Tibial artery (tissue), 4 donors: ENCODE results near the gene PRDM7.

Source experiments
- DNase-seq, 2 donors: peaks; one replicate each; pipeline ENCODE4 v3.0.0-alpha.2; 2019
- H3K27ac ChIP-seq, 2 donors: fragments of 200-600 bp; sonication (generic) in 1 of 2; 1 replicate in 1 of 2; 2 replicates in 1 of 2; pipeline ENCODE4 v1.5.1; 2018 to 2019; ENCODE audit warnings: mild to moderate bottlenecking in 1 of 2
- H3K27me3 ChIP-seq, 2 donors: fragments of 200-600 bp; sonication (generic) in 1 of 2; one replicate each; pipeline versions ENCODE4 v1.5.1 to v1.6.0; 2016 to 2019
- H3K36me3 ChIP-seq, 3 donors: fragments of 200-600 bp; sonication (generic) in 2 of 3; one replicate each; pipeline ENCODE4 v1.5.1; 2016 to 2019; ENCODE audit warnings: mild to moderate bottlenecking in 2 of 3
- H3K4me1 ChIP-seq, 4 donors: fragments of 200-600 bp; sonication (generic) in 2 of 4; 1 replicate in 3 of 4; 2 replicates in 1 of 4; pipeline ENCODE4 v1.5.1; 2016 to 2019
- H3K4me3 ChIP-seq, 2 donors: fragments of 200-600 bp; sonication (generic) in 1 of 2; 1 replicate in 1 of 2; 2 replicates in 1 of 2; pipeline ENCODE4 v1.5.1; 2018 to 2019; ENCODE audit warnings: mild to moderate bottlenecking in 2 of 2
- H3K9me3 ChIP-seq, 3 donors: fragments of 200-600 bp; sonication (generic) in 1 of 3; one replicate each; pipeline ENCODE4 v1.5.1; 2016 to 2019
- intact Hi-C: fragments of 100-400 bp; cut with DNase I; formaldehyde crosslinking; loops from one replicate; pipeline ENCODE4 v1.15.0; 2023; ENCODE audit warnings: low total_unique reads
- TF ChIP-seq, protein P1 (sequence below), 2 experiments: fragments of 200-600 bp in 1 of 2; fragments of 450-650 bp in 1 of 2; IDR thresholded peaks; one replicate each; pipeline ENCODE4 v1.5.1; 2017 to 2019; ENCODE audit warnings: antibody characterized with exemption in 2 of 2, mild to moderate bottlenecking in 1 of 2, moderate library complexity in 1 of 2

The PRDM7 gene

DNA sequence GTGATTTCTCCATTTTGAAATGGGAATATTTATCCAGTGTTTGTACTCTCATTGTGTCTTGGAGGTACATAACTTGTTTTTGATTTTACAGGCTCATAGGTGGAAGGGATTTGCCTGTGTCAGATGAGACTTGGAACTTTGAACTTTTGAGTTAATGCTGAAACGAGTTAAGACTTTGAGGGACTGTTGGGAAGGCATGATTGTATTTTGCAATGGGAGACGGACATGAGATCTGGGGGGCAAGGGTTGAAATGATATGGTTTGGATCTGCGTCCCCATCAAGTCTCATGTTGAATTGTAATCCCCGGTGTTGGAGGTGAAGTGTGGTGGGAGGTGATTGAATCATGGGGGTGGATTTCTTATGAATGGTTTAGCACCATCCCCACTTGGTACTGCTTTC, 21.8 kb downstream of the PRDM7 start:
- intact Hi-C loops, result no loop called here
- Histone ChIP-seq H3K9me3 (peaks cover 0 to 16% (median 14%) of the 10 kb centered on the region in 3 donors), H3K36me3 (no peaks in the 10 kb centered on the region), H3K27me3 (peaks cover 0 to 3% of the 10 kb centered on the region in 2 donors), H3K27ac (no peak overlapping the region), H3K4me3 (no peak overlapping the region), H3K4me1 (no peaks in the 10 kb centered on the region)
- DNase-seq, result no peak
- TF ChIP-seq, protein P1, sequence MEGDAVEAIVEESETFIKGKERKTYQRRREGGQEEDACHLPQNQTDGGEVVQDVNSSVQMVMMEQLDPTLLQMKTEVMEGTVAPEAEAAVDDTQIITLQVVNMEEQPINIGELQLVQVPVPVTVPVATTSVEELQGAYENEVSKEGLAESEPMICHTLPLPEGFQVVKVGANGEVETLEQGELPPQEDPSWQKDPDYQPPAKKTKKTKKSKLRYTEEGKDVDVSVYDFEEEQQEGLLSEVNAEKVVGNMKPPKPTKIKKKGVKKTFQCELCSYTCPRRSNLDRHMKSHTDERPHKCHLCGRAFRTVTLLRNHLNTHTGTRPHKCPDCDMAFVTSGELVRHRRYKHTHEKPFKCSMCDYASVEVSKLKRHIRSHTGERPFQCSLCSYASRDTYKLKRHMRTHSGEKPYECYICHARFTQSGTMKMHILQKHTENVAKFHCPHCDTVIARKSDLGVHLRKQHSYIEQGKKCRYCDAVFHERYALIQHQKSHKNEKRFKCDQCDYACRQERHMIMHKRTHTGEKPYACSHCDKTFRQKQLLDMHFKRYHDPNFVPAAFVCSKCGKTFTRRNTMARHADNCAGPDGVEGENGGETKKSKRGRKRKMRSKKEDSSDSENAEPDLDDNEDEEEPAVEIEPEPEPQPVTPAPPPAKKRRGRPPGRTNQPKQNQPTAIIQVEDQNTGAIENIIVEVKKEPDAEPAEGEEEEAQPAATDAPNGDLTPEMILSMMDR (IDR thresholded peaks at IDR 0.05), result no peak

DNA sequence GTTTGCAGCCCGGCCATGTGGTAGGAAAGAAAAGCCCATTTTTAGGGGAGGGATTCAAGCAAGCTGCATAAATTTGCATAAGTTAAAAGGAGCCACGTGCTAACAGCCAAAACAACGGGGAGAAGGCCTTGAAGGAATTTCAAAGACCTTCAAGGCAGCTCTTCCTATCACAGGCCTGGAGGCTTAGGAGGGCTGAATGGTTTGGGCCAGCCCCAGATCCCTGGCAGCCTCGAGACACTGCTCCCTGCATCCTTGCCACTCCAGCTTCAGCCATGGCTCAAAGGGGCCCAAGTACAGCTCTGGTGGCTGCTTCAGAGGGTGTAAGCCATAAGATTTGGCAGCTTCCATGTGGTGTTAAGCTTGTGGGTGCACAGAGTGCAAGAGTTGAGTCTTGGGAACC, 22.6 kb downstream of the PRDM7 start:
- no peak for DNase-seq
- no peak overlapping the region for H3K27ac ChIP-seq
- H3K9me3 ChIP-seq, result peaks cover 0 to 16% (median 14%) of the 10 kb centered on the region in 3 donors
- intact Hi-C loops, result no loop called here
- H3K36me3 ChIP-seq, result no peaks in the 10 kb centered on the region
- TF ChIP-seq, protein P1 (IDR thresholded peaks at IDR 0.05), result no peak
- H3K4me3 ChIP-seq, result no peak overlapping the region
- peaks cover 0 to 3% of the 10 kb centered on the region in 2 donors for H3K27me3 ChIP-seq
- H3K4me1 ChIP-seq, result no peaks in the 10 kb centered on the region

DNA sequence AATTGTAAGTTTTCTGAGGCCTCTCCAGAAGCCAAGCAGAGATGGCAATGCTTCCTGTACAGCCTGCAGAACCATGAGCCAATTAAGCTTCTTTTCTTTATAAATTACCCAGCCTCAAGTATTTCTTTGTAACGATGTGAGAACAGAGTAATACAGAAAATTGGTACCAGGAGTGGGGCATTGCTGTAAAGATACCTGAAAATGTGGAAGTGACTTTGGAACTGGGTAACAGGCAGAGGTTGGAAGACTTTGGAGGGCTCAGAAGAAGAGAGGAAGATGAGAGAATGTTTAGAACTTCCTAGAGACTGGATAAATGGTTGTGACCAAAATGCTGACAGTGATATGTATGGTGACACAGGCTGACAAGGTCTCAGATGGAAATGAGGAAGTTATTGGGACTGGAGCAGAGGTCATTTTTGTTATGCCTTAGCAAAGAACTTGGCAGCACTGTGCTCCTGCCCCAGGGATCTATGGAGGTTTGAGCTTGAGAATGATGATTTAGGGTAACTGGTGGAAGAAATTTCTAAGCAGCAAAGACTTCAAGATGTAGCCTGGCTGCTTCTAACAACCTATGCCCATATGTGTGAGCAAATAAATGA, 23.1 kb downstream of the PRDM7 start:
- Histone ChIP-seq H3K9me3 (peaks cover 0 to 16% (median 14%) of the 10 kb centered on the region in 3 donors), H3K4me3 (no peak overlapping the region), H3K27me3 (peaks cover 0 to 3% of the 10 kb centered on the region in 2 donors), H3K4me1 (no peaks in the 10 kb centered on the region), H3K36me3 (no peaks in the 10 kb centered on the region), H3K27ac (no peak overlapping the region)
- no peak for DNase-seq
- intact Hi-C loops, result no loop called here
- TF ChIP-seq, protein P1 (IDR thresholded peaks at IDR 0.05), result no peak

DNA sequence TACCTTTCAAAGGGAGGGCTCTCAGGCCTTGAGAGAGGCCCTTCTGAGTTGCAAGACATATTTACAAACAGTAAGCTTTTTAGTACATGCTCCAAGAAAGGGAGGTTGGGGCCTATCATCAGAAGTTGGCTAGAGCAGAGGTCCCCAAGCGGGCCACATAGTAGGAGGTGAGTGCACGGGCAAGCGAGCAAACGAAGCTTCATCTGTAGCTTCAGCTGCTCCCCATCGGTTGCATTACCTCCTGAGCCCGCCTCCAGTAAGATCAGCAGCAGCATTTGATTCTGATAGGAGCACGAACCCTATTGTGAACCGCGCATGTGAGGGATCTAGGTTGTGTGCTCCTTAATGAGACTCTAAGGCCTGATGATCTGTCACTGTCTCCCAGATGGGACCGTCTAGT, 26.2 kb downstream of the PRDM7 start:
- no peak for DNase-seq
- Histone ChIP-seq H3K4me1 (peaks cover 0 to 18% (median 13%) of the 10 kb centered on the region in 4 donors), H3K27ac (no peak overlapping the region), H3K36me3 (no peaks in the 10 kb centered on the region), H3K9me3 (peaks cover 0 to 16% (median 14%) of the 10 kb centered on the region in 3 donors), H3K4me3 (no peak overlapping the region), H3K27me3 (peaks cover 0 to 21% of the 10 kb centered on the region in 2 donors)
- TF ChIP-seq, protein P1 (IDR thresholded peaks at IDR 0.05), result no peak
- intact Hi-C loops, result no loop called here

DNA sequence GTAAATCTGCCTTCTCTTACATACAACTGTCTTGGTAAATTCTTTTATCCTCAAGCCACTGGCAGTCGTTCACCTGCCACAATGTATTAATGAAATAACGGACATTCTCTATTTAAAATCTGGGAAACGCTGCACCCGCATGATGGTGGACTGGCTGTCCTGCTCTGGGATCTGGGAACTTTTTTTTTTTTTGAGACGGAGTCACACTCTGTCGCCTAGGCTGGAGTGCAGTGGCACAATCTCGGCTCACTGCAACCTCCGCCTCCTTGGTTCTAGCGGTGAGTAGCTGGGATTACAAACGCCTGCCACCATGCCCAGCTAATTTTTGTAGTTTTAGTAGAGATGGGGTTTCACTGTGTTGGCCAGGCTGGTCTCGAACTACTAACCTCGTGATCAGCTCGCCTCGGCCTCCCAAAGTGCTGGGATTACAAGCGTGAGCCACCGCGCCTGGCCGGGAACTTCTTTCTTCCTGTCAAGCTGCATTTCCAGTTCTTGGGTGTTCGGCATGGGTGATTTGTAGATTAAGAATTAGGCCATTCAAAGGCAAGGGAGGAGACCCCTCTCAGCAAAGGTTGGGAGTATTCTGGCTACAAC, 28.3 kb downstream of the PRDM7 start:
- H3K4me1 ChIP-seq, result peaks cover 0 to 18% (median 13%) of the 10 kb centered on the region in 4 donors
- H3K36me3 ChIP-seq, result peaks cover 0 to under 1% (median 0%) of the 10 kb centered on the region in 3 donors
- peaks cover 0 to 27% of the 10 kb centered on the region in 2 donors for H3K27me3 ChIP-seq
- no peak overlapping the region for H3K4me3 ChIP-seq
- H3K9me3 ChIP-seq, result peaks cover 0 to 3% (median 2%) of the 10 kb centered on the region in 3 donors
- no peak overlapping the region for H3K27ac ChIP-seq
- TF ChIP-seq, protein P1 (IDR thresholded peaks at IDR 0.05), result no peak
- intact Hi-C loops, result no loop called here
- no peak for DNase-seq
